ENCODE data around the gene KIF20A.
"Not testable (repeated sequence)": the region's sequence is repeated elsewhere in the genome, so short reads cannot be mapped to it uniquely, and the experiment has no call there.

The KIF20A gene

DNA sequence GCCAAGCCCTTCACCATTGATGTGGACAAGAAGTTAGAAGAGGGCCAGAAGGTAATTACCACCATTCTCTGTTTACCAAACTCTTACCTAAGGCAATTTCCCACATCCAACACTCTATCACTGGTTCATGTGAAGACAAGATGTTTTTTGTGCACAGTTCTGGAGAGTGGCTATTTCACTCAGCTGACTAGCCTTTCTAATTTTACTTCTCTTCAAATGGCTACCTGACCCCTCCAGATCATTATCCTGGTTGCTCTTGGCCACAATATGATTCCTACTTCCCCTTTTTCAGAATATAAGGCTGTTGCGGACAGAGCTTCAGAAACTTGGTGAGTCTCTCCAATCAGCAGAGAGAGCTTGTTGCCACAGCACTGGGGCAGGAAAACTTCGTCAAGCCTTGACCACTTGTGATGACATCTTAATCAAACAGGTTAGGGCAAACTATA, 7.1 kb downstream of the KIF20A start:
- DNase-seq (ENCODE audit: low spot score), result no peak

DNA sequence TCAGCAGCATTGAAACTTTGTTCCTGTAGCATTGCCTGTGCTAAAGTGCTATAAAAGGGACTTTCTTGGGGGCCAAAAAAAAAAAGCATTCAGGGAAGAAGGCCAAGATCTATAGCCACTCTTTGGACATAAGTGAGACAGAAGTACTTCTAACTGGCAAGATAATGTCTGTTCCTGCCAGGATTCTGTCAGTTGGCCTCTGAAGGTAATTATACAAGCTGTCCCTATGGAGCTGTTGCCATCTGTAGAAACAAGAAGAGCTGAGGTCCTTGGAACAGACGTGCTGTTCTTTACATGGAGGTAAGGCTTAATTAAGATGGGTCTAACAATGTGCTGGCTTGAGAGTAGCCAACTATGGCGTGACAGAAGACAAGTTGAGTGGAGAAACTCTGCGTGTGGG, 9.7 kb downstream of the KIF20A start:
- DNase-seq (ENCODE audit: low spot score), result no peak

DNA sequence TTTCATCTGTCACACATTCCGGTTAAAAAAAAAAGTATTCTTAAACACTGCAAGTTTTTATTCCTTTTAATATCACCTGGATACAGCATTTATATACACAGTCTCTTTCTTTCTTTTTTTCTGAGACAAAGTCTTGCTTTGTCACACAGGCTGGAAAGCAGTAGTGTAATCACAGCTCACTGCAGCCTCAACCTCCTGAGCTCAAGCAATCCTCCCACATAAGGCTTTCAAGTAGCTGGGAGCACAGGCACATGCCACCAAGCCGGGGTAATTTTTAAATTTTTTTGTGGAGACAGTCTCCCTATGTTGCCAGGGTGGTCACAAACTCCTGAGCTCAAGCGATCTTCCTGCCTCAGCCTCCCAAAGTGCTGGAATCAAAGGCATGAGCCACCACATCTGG, 13.9 kb downstream of the KIF20A start:
- DNase-seq (ENCODE audit: low spot score), result no peak

DNA sequence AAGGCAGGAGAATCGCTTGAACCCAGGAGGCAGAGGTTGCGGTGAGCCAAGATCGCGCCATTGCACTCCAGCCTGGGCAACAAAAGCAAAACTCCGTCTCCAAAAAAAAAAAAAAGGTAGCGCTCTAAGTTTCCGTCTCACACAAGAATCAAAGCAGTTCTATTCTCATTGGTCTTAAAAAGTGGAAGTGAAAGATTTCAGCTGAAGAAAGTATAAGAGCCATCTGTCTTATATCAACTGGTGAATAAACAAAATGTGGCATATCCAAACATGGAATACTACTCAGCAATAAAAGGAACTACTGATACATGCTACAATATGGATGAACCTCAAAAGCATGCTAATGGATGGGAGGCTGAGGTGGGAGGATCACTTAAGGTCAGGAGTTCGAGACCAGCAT, 14.9 kb downstream of the KIF20A start:
- not testable (repeated sequence) for DNase-seq (ENCODE audit: low spot score)

DNA sequence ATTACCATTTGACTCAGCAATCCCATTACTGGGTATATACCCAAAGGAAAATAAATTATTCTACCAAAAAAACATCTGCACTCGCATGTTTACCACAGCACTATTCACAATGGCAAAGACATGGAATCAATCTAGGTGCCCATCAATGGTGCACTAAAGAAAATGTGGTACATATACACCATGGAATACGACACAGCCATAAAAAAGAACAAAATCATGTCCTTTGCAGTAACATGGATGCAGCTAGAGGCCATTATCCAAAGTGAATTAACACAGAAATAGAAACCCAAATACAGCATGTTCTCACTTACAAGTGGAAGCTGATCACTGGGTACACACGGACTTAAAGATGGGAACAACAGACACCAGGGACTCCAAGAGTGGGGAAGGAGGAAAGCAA, 32.1 kb downstream of the KIF20A start:
- DNase-seq (ENCODE audit: low spot score), result no peak

DNA sequence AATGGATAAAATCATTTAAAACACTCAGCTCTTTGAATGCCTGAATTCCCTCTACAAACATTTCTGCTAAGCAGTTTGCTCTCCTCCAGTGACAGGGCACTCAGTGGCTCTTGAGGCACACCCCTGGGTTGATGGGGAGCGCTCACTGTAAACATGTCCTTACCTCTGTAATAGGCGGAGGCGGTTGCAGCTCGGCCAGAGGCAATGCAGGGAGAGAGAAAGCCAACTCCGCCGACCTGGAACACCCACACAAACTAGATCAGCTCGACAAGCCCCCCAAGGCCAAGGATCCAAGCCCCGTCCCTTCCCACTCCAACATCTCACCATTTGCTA, 33.9 kb downstream of the KIF20A start:
- DNase-seq (ENCODE audit: low spot score), result peak; percentile 37

DNA sequence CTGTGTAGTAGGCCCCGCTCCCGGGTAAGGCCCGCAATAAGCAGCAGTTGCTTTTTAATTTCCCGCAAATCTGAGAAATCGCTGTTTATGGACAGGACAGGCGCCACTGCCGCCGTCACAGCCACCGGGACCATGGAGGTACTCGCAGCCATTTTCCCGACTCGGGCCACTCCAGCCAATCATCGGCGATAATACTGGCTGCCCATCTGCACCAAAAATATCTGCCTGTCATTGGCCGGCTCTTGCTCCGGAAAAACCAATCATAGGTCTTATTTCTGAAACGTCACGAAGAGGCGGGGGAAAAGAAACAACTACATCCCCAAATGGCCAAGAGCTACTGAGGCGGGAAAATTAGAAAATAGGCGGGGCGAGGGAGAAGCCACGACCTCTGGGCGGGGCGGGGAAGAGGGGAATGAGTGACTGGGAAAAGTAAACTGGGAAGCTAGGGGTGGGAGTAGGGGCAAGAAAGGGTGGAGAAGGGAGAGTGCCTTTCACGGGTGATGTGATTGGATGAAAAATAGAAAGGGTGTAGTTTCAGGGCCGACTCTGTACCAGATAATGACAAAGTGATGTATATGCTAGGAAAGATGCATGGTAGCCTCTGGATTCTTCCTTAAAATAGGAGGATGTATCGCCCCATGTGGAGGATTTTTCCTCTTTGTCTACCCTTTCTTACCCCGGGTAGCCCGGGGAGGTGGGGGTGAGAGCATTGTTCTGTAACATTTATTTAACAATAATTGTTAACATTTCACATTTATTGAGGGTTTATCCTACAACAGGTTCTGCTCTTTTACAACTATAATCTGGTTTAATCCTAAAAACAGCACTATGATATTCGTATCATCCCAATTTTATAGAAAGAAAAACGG, 34.5 kb downstream of the KIF20A start, which contains the start of gene CDC23:
Gene CDC23 (minus strand): TSS at position 163 of the 869 bp plus-strand sequence. CDS start 11 bp downstream, at position 152.
- DNase-seq (ENCODE audit: low spot score), result peak; percentile 98

DNA sequence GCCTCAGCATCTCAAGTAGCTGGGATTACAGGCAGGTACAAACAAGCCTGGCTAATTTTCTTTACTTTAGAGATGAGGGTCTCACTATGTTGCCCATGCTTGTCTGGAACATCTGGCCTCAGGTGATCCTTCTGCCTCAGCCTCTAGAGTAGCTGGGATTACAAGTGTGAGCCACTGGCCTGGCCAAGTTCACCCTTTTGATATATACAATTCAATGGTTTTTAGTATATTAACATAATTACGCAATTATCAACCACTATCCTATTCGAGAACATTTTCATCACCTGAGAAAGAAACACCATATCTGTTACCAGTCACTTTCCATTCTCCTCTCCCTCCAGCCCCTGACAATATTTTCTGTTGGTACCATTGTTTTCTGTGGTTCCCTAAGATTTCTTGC, 37.9 kb downstream of the KIF20A start:
- no peak for DNase-seq (ENCODE audit: low spot score)

DNA sequence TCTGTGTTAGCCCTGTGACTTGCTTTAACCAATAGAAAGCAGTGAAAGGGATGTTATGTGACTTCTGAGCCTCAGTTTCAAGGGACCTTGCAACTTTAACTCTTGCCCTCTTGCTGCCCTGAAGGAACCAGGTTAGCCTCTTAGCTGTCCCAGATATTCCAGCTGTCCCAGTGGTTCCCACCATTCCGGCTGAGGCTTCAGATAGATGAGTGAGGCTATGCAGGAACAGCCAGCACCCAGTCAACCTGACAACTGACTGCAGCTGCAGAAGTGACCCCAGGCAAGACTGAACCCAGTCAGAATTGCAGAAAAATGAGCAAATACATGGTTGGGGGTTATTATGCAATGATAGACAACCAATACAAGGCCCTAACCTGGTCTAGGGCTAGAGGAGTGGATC, 44.6 kb downstream of the KIF20A start:
- no peak for DNase-seq (ENCODE audit: low spot score)

DNA sequence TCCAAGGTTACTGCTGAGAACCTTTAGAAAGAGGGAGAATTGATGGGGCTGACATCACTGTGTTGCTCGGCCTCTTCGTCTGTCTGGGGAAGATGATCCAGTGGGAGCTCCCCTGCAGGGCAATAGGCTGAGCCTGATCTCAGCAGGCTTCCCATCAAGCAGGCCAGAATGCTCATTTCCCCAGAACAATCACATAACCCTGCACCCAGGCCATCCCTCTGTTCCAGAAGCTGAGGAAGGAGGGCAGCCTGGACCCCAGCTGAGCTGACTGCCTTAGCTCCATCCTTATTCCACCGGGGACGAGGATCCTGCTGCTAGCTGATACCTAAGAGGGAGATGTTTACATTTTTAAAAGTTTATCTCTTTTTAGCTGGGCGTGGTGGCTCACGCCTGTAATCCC, 45.8 kb downstream of the KIF20A start:
- DNase-seq (ENCODE audit: low spot score), result no peak

DNA sequence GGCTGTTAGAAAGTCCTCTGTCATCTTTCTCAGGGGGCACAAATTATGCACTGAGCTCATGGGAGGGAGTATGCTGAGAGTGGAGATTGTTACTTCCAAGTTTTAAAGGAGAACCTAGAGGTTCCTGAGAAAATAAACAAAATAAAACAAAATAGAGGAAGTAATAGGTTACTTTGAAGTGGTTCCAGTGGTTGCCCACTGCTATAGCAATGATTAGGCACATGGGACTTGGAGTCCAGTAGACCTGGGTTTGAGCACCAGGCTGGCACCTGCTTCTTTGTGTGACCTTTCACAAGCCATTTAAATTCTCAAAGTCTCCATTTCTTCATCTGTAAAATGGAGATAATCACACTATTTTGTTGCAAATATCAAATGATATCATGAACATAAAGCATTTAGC, 48.0 kb downstream of the KIF20A start:
- no peak for DNase-seq (ENCODE audit: low spot score)

DNA sequence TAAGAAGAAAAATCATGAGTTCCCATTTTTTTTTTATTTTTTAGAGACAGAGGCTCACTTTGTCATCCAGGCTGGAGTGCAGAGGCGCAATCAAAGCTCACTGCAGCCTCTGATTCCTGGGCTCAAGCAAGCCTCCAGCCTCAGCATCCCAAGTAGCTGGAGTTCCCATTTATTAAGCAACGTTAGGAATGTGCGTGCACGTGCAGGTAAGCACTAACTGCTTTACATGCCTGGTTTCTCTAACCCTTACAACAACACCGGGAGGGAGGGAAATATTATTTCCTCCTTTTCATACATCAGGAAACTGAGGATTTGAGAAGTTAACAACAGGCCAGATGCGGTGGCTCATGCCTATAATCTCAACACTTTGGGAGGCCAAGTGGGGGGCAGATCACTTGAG, 50.5 kb downstream of the KIF20A start:
- DNase-seq (ENCODE audit: low spot score), result no peak

DNA sequence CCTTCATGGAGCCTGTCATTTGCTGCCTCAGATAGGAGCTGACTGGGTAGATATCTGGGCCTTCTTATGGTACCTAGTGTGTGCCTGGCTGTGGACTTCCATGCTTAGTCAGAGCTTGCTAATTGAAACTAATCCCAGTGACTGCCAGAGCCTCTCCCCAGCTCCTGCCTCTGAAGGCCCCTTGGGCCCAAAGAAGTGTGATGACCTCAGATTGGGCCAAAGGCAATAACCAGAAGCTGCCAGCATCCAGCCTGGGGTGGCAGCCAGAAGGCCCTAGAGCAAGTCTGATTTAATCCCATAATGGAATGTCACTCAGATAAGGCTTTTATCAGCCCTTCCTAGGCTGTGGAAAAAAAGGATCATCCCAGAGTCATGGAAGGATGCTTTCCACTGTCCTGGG, 51.3 kb downstream of the KIF20A start:
- DNase-seq (ENCODE audit: low spot score), result no peak

DNA sequence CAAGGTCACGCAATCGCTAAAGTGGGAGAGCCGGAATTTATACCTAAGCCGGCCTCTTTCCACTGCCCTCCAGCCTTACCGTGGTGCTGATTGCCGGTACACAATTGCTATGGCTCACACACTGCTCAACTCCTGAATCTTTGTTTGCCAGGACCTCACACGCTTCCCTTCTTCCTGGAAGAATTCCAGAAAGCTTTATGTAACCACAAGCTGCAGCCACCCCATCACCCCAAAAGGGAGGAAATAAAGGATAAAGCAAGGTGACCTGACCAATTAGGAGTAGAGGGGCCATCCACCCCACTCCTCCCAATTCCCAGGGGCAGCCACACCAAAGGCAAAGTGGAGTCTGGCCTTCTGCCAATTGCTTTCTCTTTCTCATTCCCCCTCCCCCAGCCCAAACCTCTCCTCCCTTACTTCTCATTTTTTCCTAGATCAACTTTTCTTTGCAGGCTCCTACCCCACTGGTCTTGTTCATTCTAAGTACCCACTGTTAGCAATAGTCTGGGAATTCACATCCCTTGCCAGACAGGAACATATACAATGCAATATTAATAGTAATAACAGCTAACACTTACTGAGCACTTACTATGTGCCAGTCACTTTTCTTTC, 52.2 kb downstream of the KIF20A start:
- DNase-seq (ENCODE audit: low spot score), result no peak

DNA sequence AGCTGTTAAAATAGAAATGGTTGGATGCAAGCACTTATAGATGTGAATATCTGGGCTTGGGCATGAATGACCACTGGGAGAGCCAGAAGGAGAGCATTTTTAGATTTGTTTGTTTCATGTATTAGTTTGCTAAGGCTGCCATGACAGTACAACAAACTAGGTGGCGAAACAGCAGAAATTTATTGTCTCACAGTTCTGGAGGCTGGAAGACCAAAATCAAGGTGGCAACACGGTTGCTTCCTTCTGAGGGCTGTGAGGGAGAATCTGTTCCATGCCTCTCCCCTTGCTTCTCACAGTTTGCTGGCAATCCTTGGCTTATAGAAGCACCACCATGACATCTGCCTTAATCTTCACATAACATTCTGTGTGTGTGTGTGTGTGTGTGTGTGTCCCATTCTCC, 54.4 kb downstream of the KIF20A start:
- DNase-seq (ENCODE audit: low spot score), result no peak

DNA sequence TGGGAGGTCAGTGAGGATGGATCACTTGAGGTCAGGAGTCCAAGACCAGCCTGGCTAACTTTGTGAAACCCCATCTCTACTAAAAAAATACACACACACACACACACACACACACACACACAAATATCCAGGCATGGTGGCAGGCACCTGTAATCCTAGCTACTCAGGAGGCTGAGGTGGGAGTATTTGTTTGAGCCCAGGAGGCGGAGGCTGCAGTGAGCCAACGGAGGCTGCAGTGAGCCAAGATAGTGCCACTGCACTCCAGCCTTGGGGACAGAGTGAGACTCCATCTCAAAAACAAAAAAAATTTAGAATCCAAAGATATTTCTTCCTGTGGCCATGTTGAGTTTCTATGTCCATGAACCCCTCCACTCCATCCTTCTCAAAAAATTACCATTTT, 55.7 kb downstream of the KIF20A start:
- DNase-seq (ENCODE audit: low spot score), result no peak

Measured in hematopoietic multipotent progenitor cell treated with erythropoietin and hydrocortisone succinate and interleukin-3 and kit ligand, for 15 days (in vitro differentiated cells).